Measurements from ENCODE around the gene CRYZ. TPM values are rescaled to one million over a fixed set of nuclear protein-coding genes. Genes with fewer than 3 reads are reported as not detected.

Gene CRYZ
- total RNA-seq (2021; fragmentation: NEBNext Ultra II Directional; extraction: Animal tissue kit (Norgen Biotek cat#: 25700)) (40.6 and 43.8 TPM in 2 replicates), polyA plus RNA-seq (2011; rRNA removed) (11.7 and 20.5 TPM in 2 replicates), polyA minus RNA-seq (2011; rRNA and poly(A)+ RNA removed) (21.9 and 27.7 TPM in 2 replicates)
- polyA plus RNA-seq (2011; cell fraction: cytosol; rRNA removed), result 28.5 TPM
- 8.8 TPM for polyA plus RNA-seq (2011; cell fraction: nucleus; rRNA removed)
- 22.5 to 29.9 TPM (median 26.7 TPM) in 4 replicates for polyA plus RNA-seq (2012, experiment 1 of 2)
- polyA plus RNA-seq (2012, experiment 2 of 2), result 2.8 TPM
- 18.8 TPM for polyA plus RNA-seq (2013, experiment 1 of 2)
- 18.8 TPM for polyA plus RNA-seq (2013, experiment 2 of 2)
- polyA minus RNA-seq (2011; cell fraction: cytosol; rRNA and poly(A)+ RNA removed), result 10.6 TPM
- 9.3 TPM for polyA minus RNA-seq (2011; cell fraction: nucleus; rRNA and poly(A)+ RNA removed)
- long read RNA-seq, experiment 1, transcript CRYZ-201 (9 exons, 1,888 nt), result major isoform, 24 of 60 reads
- long read RNA-seq, experiment 1, partial matches to known transcripts, result 11 of 60 reads
- long read RNA-seq, experiment 1, other reads (novel, unspliced or antisense), result 18 of 60 reads
- long read RNA-seq, experiment 2, transcript CRYZ-201 (9 exons, 1,888 nt), result major isoform, 36 of 60 reads
- long read RNA-seq, experiment 2, partial matches to known transcripts, result 15 of 60 reads
- long read RNA-seq, experiment 2, other reads (novel, unspliced or antisense), result 2 of 60 reads

- Histone ChIP-seq H2AK5ac (ENCODE audit: low read depth, low read length) (no peak within 1 kb of the TSS; the same call in 1 of the 2 replicates), H3K4me2 (ENCODE audit: insufficient read depth in 1 of 2, low read depth in 2 of 2, low read length in 2 of 2) (peak within 1 kb of the TSS; percentile 65 to 83), H4K8ac (ENCODE audit: extremely low read depth, insufficient read depth, low read length) (peak within 1 kb of the TSS; percentile 99), H2BK15ac (ENCODE audit: low read length) (peak within 1 kb of the TSS; percentile 9; the same call in 1 of the 2 replicates), H3K27ac (ENCODE audit: low read depth, low read length) (peak within 1 kb of the TSS; percentile 99), H2BK12ac (ENCODE audit: low read depth, low read length) (peak within 1 kb of the TSS; percentile 84; the same call in 1 of the 2 replicates), H4K91ac (replicated peaks; ENCODE audit: insufficient read length, low read length) (peak within 1 kb of the TSS; percentile 38), H4K20me1 (replicated peaks in 1 of 2; ENCODE audit: control insufficient read depth in 1 of 2, insufficient read depth in 2 of 2, low read length in 2 of 2) (no peaks in the 10 kb centered on the region), H2BK120ac (replicated peaks; ENCODE audit: low read depth, low read length) (no peak within 1 kb of the TSS), H3K4ac (replicated peaks; ENCODE audit: insufficient read length, low read depth, low read length) (no peak within 1 kb of the TSS), H3K79me1 (ENCODE audit: low read depth, low read length) (no peaks in the 10 kb centered on the region), H3K9ac (replicated peaks in 1 of 4; ENCODE audit: extremely low read depth in 1 of 4, low read depth in 3 of 4, low read length in 3 of 4) (peak within 1 kb of the TSS; percentile 93 to 99 (median 96)), H3K79me2 (ENCODE audit: control insufficient read depth in 1 of 2, insufficient read depth in 2 of 2, low read length in 2 of 2) (peaks cover 0 to 22% of the 10 kb centered on the region in 2 experiments; a peak in 2 of 4 replicates), H3K36me3 (ENCODE audit: control insufficient read depth in 2 of 4, insufficient read depth in 4 of 4, low read length in 3 of 4) (peaks cover 4 to 11% (median 11%) of the 10 kb centered on the region in 4 experiments; a peak in 7 of 8 replicates), H3K4me3 (ENCODE audit: extremely low read depth in 1 of 4, insufficient read depth in 2 of 4, low read depth in 3 of 4, low read length in 4 of 4) (peak within 1 kb of the TSS; percentile 81 to 96 (median 84)), H3K23ac (ENCODE audit: insufficient read length) (no peak within 1 kb of the TSS), H3K56ac (replicated peaks; ENCODE audit: insufficient read length, low read depth, low read length) (peak within 1 kb of the TSS; percentile 5), H3K18ac (ENCODE audit: extremely low read depth, low read length) (peak within 1 kb of the TSS; percentile 68), H3K14ac (ENCODE audit: insufficient read length) (no peak within 1 kb of the TSS), H3K23me2 (ENCODE audit: low read depth, low read length) (peaks cover 1% of the 10 kb centered on the region; the same call in 1 of the 2 replicates), H3K4me1 (replicated peaks in 1 of 4; ENCODE audit: control insufficient read depth in 3 of 4, insufficient read depth in 4 of 4, low read length in 3 of 4) (peaks cover 0 to 2% (median 0%) of the 10 kb centered on the region in 4 experiments; a peak in 2 of 7 replicates), H2BK20ac (ENCODE audit: low read length) (no peak within 1 kb of the TSS), H3K9me3 (ENCODE audit: insufficient read depth in 2 of 2, low read depth in 1 of 2, low read length in 1 of 2) (0 out of 4 replicates have a peak, but pooled peaks cover 0 to under 1% of the 10 kb centered on the region in 2 experiments), H2AFZ (ENCODE audit: low read length) (peak within 1 kb of the TSS; percentile 99), H3K27me3 (replicated peaks in 1 of 4; ENCODE audit: control insufficient read depth in 3 of 4, extremely low read depth in 1 of 4, insufficient read depth in 3 of 4, low read length in 3 of 4) (no peaks in the 10 kb centered on the region; a peak in 1 of 7 replicates), H4K5ac (ENCODE audit: insufficient read length, low read depth, low read length) (peak within 1 kb of the TSS; percentile 70), H2BK5ac (ENCODE audit: low read depth, low read length) (peak within 1 kb of the TSS; percentile 97)
- no peak for FAIRE-seq
- WGBS, 2 experiments (ENCODE audit: extremely low coverage in 1 of 2, insufficient coverage in 1 of 2, insufficient read length in 1 of 2, insufficient replicate concordance in 2 of 2, low coverage in 1 of 2, low lambda C conversion rate in 2 of 2, missing lambda C conversion rate in 1 of 2), result 46% methylated on average over 30 of the region's 30 CpGs; no CpG with 5 or more reads in 1 of the 2 experiments
- peak; percentile 54 to 81 for DNase-seq (ENCODE audit: low read depth in 1 of 2, low spot score in 2 of 2)
- ChIA-PET CTCF (ENCODE audit: partially characterized antibody) (interaction anchor here (0.5 to 2.5 kb wide), 37 partner anchors 10 to 1484 kb away, joined by 3 to 19 read pairs (median 4); partner anchors contain the start of gene ERICH3), POLR2A (ENCODE audit: partially characterized antibody) (interaction anchor here (0.7 to 1.9 kb wide), 4 partner anchors 19 to 1430 kb away, joined by 3 to 5 read pairs (median 4); no protein-coding TSS in a partner anchor)
- TF ChIP-seq BRCA1 (IDR thresholded peaks at IDR 0.05; ENCODE audit: low read depth, low read length) (no peak), SIRT6 (IDR thresholded peaks at IDR 0.05; ENCODE audit: low read length) (no peak), HDAC6 (IDR thresholded peaks at IDR 0.05; ENCODE audit: low read depth, low read length) (no peak), NRF1 (IDR thresholded peaks at IDR 0.05; ENCODE audit: low read depth, low read length) (no peak), ASH2L (IDR thresholded peaks at IDR 0.05; ENCODE audit: low read length) (peak; percentile 81), ATF3 (IDR thresholded peaks at IDR 0.05; ENCODE audit: insufficient read depth, low read depth, low read length) (no peak), CHD1 (IDR thresholded peaks at IDR 0.05; ENCODE audit: low read depth, low read length) (no peak), CBX5 (IDR thresholded peaks at IDR 0.05; ENCODE audit: low read depth, low read length) (no peak), POU5F1 (IDR thresholded peaks at IDR 0.05; ENCODE audit: low read depth, low read length) (no peak)
Observed at GRCh38 chr1:74732960-74733603, at the start of gene CRYZ, which contains the start of gene TYW3. Gene CRYZ (minus strand): TSS chr1:74733050. CDS start chr1:74724821, 8,229 bp downstream. Gene TYW3 (plus strand): TSS chr1:74733152. CDS start chr1:74733245, 93 bp downstream.
